GM10248 (cell line): Measurements from ENCODE around the gene ACADL.

Experiments used
- CTCF ChIA-PET: fragments of 300-600 bp; sonication (Branson Sonifier 250); formaldehyde crosslinking; extraction: SDS; loops from one replicate; lab custom pipeline; 2021; ENCODE audit warnings: antibody characterized with exemption; lab: Yijun Ruan, JAX
- POLR2A ChIA-PET: fragments of 350-650 bp; sonication (Branson Sonifier 250); formaldehyde crosslinking; extraction: SDS; loops from one replicate; lab custom pipeline; 2020; ENCODE audit warnings: antibody characterized with exemption; lab: Yijun Ruan, JAX
- DNase-seq: peaks from one replicate; pipeline ENCODE4 v3.0.0; 2012; ENCODE audit errors: extremely low spot score
- TF ChIP-seq, protein P1 (sequence below): IDR thresholded peaks from 2 replicates; pipeline ENCODE4 v1.5.1; 2012; ENCODE audit warnings: mild to moderate bottlenecking, low read depth; ENCODE audit errors: extremely low read depth, missing control alignments, control extremely low read depth

Gene ACADL

DNA sequence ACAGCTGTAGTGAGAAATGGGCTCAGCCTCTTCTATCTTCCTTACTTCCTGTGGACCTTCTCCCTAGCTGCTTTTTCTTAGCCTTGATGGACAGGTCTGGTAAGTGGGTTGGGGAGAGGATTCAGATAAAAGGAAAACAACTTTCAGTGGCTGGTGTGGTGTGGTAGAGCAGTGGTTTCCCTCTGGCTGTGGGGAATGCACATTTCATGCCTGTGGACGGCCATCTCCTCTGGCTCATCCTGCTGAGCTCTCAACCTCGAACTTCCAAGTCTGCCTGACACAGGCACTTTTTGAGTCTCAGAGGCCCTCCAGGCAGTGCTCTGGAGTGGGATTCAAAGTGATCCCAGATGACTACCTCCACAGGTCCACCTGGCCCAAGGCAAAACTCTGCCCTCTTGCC is 38.6 kb upstream of the ACADL start:
- POLR2A ChIA-PET, result no interaction called here
- DNase-seq, result no peak
- CTCF ChIA-PET, result interaction anchor here (1.3 to 1.5 kb wide), 2 partner anchors 11 to 13 kb away, joined by 4 read pairs; no protein-coding TSS in a partner anchor
- TF ChIP-seq, protein P1, sequence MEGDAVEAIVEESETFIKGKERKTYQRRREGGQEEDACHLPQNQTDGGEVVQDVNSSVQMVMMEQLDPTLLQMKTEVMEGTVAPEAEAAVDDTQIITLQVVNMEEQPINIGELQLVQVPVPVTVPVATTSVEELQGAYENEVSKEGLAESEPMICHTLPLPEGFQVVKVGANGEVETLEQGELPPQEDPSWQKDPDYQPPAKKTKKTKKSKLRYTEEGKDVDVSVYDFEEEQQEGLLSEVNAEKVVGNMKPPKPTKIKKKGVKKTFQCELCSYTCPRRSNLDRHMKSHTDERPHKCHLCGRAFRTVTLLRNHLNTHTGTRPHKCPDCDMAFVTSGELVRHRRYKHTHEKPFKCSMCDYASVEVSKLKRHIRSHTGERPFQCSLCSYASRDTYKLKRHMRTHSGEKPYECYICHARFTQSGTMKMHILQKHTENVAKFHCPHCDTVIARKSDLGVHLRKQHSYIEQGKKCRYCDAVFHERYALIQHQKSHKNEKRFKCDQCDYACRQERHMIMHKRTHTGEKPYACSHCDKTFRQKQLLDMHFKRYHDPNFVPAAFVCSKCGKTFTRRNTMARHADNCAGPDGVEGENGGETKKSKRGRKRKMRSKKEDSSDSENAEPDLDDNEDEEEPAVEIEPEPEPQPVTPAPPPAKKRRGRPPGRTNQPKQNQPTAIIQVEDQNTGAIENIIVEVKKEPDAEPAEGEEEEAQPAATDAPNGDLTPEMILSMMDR, result no peak

DNA sequence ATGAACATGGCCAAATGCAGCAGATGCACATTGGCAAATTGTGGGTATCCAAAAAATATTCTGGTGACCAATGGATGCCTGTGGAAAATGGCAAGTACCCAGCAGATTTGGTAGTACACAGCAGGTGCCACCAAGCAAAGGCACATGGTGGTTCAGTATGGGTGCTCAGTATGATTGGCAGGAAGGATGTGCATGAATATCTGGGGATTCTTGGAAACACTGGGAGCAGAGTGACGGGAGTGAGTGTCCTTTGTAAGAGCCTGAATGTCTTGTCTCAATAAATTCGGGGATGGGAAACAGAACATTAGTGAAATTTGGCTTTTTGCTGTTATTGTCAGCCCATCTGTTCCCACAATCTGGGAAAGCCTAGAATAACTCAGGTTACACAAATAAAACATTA is 36.8 kb upstream of the ACADL start:
- no peak for DNase-seq
- TF ChIP-seq, protein P1, result no peak
- CTCF ChIA-PET, result no interaction called here
- POLR2A ChIA-PET, result no interaction called here

DNA sequence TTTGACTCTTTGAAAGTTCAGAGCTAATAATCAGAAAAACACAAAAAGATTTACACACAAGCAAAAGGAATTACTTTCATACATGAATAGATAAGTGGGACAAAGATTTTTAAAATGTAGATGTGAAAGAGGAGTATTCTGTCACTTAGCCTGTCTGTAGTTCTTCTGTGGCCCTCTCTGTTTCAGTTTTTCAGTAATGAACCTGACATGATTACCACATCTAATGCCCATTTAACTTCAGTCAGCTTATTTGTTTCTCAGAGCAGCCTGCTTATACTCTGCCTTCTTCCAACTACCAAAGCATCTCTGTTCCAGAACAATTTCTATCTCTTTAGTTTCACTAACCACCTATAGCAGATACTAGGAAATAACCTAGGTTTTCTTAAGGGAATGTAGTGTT is 34.4 kb upstream of the ACADL start:
- DNase-seq, result no peak
- CTCF ChIA-PET, result interaction anchor here (0.8 kb wide), 1 partner anchor 10 kb away, joined by 3 read pairs; no protein-coding TSS in a partner anchor
- TF ChIP-seq, protein P1, result no peak
- POLR2A ChIA-PET, result no interaction called here

DNA sequence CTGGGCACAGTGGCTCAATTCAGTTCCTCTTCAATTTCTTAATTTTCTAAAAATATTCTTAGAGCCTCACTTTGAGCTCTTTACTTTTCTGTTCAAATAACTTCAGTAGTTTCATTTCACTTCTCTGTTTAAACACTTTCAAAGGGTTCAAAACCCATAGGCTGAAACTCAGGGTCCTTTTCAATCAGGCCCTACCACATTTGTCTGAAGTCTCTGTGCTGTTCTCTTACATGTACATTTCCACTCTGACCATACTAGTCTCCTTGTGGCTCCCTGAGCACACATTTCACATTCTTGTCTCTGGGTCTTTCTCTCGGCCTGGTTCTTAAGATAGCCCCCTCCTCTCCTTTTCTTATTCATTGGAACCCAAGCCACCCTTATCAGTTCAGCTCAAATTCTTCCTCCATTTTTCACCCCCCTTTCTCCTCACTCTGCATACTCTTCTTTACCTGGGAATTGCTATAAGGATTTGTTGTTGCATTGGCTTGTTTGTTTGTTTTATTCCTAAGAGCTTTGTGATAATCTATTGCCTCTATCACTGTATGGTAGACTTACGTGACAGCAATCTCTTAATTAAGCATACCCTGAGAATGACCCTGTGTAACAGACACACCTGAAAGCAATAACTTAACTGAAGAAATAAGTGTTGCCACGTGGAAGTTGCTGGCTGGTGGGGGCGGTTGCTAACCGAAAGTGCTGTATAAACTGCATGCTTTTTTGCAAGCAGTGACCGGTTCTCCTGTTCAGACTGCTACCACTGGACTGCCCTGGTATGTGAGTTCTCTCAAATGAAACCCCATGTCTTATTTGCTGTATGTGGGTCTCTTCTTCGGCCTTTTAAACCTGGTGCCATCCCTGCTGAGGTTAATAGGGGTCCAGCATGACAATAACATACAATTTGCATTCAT is 27.7 kb upstream of the ACADL start:
- TF ChIP-seq, protein P1, result no peak
- no peak for DNase-seq
- ChIA-PET POLR2A (no interaction called here), CTCF (interaction anchor here (1.4 kb wide), 2 partner anchors 10 to 15 kb away, joined by 4 read pairs; no protein-coding TSS in a partner anchor)

DNA sequence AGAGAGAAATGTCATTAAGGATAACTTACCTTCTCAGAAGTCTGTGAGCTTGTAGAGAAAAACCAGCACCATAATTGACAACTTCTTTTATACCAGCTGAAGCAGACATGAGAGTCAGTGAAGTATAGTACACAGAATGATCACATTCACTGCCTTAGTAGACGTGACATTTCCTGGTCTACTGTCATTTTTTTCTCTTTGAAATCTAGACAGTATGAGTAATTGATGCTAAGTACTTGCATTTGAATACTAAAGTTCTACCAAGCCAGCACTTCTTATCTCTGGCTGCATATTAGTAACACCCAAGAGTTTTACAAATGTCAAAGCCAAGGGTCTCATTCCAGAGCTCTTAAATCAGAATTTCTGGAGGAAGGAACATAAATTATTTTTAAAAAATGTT is 25.4 kb upstream of the ACADL start:
- POLR2A ChIA-PET, result no interaction called here
- CTCF ChIA-PET, result interaction anchor here (1.2 to 1.5 kb wide), 2 partner anchors 13 to 122 kb away, joined by 3 to 4 read pairs; no protein-coding TSS in a partner anchor
- DNase-seq, result no peak
- TF ChIP-seq, protein P1, result no peak

DNA sequence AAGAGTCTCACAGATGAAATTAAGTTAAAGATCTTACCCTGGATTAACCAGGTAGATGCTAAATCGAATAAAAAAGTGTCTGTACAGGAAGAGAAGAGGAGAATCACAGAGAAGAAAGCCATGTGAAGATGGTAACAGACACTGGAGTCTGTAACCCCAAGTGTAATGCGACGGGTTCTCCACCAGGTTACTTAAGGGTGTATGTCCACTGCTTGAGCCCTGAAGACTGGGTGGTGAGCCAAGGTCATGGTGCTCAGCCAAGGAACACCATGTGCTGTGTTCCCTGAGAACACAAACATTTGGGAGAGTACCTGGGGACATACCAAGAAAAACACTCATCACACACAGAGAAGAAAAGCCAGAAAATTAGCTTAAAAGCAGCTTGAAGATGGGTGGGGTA is 8.2 kb upstream of the ACADL start:
- ChIA-PET POLR2A (no interaction called here), CTCF (interaction anchor here (1.1 kb wide), 1 partner anchor 9 kb away, joined by 3 read pairs; no protein-coding TSS in a partner anchor)
- TF ChIP-seq, protein P1, result no peak
- DNase-seq, result no peak
